Measurements from ENCODE around the gene DTX1. TPM values are rescaled to one million over a fixed set of nuclear protein-coding genes. Genes with fewer than 3 reads are reported as not detected.

The DTX1 gene
- polyA plus RNA-seq, 1 donor (not counting 4 experiments of a cell fraction or from before 2014, with no cell fraction given) = not detected

DNA sequence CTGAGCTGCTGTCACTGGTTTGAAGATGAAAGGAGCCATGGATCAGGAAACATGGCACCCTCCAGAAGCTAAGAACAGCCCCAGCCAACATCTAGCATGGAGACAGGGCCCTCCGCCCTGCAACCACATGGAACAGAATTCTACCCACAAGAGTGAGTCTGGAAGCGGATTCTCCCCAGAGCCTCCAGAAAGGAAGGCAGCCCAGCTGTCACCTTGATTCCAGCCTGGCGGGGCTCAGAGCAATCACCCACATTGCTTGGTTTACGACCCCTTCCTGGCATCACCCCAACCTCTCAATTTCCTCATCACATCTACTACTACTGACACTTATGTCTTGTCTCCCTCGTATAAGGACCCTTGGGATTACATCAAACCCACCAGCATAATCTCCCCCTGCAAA is 39.7 kb upstream of the DTX1 start:
- Histone ChIP-seq H3K4me2 (ENCODE audit: control insufficient read depth, extremely low read depth, insufficient read depth, low read depth, low read length) (no peak overlapping the region), H3K9me1 (ENCODE audit: control insufficient read depth, extremely low read depth, insufficient read depth, low read length) (no peaks in the 10 kb centered on the region), H4K20me1 (ENCODE audit: control insufficient read depth, extremely low read depth, insufficient read depth, low read length) (no peaks in the 10 kb centered on the region), H3K79me2 (ENCODE audit: control insufficient read depth, insufficient read depth, low read length) (no peaks in the 10 kb centered on the region), H3K4me3 (ENCODE audit: control insufficient read depth in 2 of 3, extremely low read depth in 1 of 3, insufficient read depth in 2 of 3, low read depth in 1 of 3, low read length in 3 of 3) (no peak overlapping the region), H3K9ac (ENCODE audit: control insufficient read depth, extremely low read depth, insufficient read depth, low read length) (no peak overlapping the region), H3K27me3 (ENCODE audit: control insufficient read depth, extremely low read depth, insufficient read depth, low read length) (no peaks in the 10 kb centered on the region), H3K9me3 (ENCODE audit: control insufficient read depth, low read depth, low read length) (no peaks in the 10 kb centered on the region), H3K4me1 (ENCODE audit: control insufficient read depth, extremely low read depth, insufficient read depth, low read length) (peaks cover 18% of the 10 kb centered on the region), H3K27ac (ENCODE audit: control insufficient read depth, insufficient read depth, low read length) (no peak overlapping the region), H2AFZ (ENCODE audit: control insufficient read depth, low read length) (no peak overlapping the region), H3K36me3 (ENCODE audit: control insufficient read depth in 2 of 2, extremely low read depth in 1 of 2, insufficient read depth in 2 of 2, low read length in 2 of 2) (no peaks in the 10 kb centered on the region)
- DNase-seq (ENCODE audit: low read depth, low spot score) (no peak), FAIRE-seq (no peak)
- TF ChIP-seq, protein P1, sequence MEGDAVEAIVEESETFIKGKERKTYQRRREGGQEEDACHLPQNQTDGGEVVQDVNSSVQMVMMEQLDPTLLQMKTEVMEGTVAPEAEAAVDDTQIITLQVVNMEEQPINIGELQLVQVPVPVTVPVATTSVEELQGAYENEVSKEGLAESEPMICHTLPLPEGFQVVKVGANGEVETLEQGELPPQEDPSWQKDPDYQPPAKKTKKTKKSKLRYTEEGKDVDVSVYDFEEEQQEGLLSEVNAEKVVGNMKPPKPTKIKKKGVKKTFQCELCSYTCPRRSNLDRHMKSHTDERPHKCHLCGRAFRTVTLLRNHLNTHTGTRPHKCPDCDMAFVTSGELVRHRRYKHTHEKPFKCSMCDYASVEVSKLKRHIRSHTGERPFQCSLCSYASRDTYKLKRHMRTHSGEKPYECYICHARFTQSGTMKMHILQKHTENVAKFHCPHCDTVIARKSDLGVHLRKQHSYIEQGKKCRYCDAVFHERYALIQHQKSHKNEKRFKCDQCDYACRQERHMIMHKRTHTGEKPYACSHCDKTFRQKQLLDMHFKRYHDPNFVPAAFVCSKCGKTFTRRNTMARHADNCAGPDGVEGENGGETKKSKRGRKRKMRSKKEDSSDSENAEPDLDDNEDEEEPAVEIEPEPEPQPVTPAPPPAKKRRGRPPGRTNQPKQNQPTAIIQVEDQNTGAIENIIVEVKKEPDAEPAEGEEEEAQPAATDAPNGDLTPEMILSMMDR (optimal IDR thresholded peaks at IDR 0.05 in 1 of 3, IDR thresholded peaks at IDR 0.05 in 1 of 3, conservative IDR thresholded peaks at IDR 0.05 in 1 of 3; ENCODE audit: extremely low read depth in 1 of 3, insufficient read depth in 2 of 3, low read length in 3 of 3) = no peak
- TF ChIP-seq EZH2 (IDR thresholded peaks at IDR 0.05; ENCODE audit: low read length) = no peak
- dilution Hi-C loops (cut with MboI; ENCODE audit: extremely low pct_ligation_motif_present, low sequenced_read_pairs) = no loop called here

DNA sequence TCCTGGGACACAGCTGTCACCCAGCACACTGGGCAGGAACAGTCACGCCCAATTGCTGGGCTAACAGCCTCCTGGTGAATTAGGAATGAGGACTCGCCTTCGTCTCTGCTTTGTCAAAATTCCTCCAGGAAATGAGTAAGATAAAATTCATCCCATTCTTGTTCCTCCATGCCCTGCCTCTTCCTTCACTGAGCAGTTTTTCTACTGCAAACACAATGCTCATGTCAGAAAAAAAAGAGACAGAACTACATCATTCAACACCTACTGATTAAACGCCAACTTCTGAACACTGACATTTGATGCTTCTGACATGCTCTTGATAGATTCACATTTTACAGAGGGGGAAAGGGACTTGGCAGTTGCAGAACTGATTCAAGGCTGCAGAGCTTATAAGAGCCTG is 37.5 kb upstream of the DTX1 start:
- H2AFZ ChIP-seq (ENCODE audit: control insufficient read depth, low read length) = peak overlapping the region; percentile 50
- no peak overlapping the region for H3K9ac ChIP-seq (ENCODE audit: control insufficient read depth, extremely low read depth, insufficient read depth, low read length)
- no peaks in the 10 kb centered on the region for H4K20me1 ChIP-seq (ENCODE audit: control insufficient read depth, extremely low read depth, insufficient read depth, low read length)
- dilution Hi-C loops (cut with MboI; ENCODE audit: extremely low pct_ligation_motif_present, low sequenced_read_pairs) = no loop called here
- FAIRE-seq (peak; percentile 95), DNase-seq (ENCODE audit: low read depth, low spot score) (no peak)
- peaks cover 18% of the 10 kb centered on the region for H3K4me1 ChIP-seq (ENCODE audit: control insufficient read depth, extremely low read depth, insufficient read depth, low read length)
- no peaks in the 10 kb centered on the region for H3K79me2 ChIP-seq (ENCODE audit: control insufficient read depth, insufficient read depth, low read length)
- H3K9me3 ChIP-seq (ENCODE audit: control insufficient read depth, low read depth, low read length) = no peaks in the 10 kb centered on the region
- no peak for TF ChIP-seq EZH2 (IDR thresholded peaks at IDR 0.05; ENCODE audit: low read length)
- TF ChIP-seq, protein P1 (optimal IDR thresholded peaks at IDR 0.05 in 1 of 3, IDR thresholded peaks at IDR 0.05 in 1 of 3, conservative IDR thresholded peaks at IDR 0.05 in 1 of 3; ENCODE audit: extremely low read depth in 1 of 3, insufficient read depth in 2 of 3, low read length in 3 of 3) = no peak
- H3K9me1 ChIP-seq (ENCODE audit: control insufficient read depth, extremely low read depth, insufficient read depth, low read length) = no peaks in the 10 kb centered on the region
- no peaks in the 10 kb centered on the region for H3K36me3 ChIP-seq (ENCODE audit: control insufficient read depth in 2 of 2, extremely low read depth in 1 of 2, insufficient read depth in 2 of 2, low read length in 2 of 2)
- peak overlapping the region in 1 of 3 experiments; percentile 24 for H3K4me3 ChIP-seq (ENCODE audit: control insufficient read depth in 2 of 3, extremely low read depth in 1 of 3, insufficient read depth in 2 of 3, low read depth in 1 of 3, low read length in 3 of 3)
- no peak overlapping the region for H3K27ac ChIP-seq (ENCODE audit: control insufficient read depth, insufficient read depth, low read length)
- H3K4me2 ChIP-seq (ENCODE audit: control insufficient read depth, extremely low read depth, insufficient read depth, low read depth, low read length) = peak overlapping the region; percentile 68
- no peaks in the 10 kb centered on the region for H3K27me3 ChIP-seq (ENCODE audit: control insufficient read depth, extremely low read depth, insufficient read depth, low read length)

Data from keratinocyte (primary cell).